ENCODE results near the gene NFIB. TPM values are rescaled to one million over a fixed set of nuclear protein-coding genes. Genes with fewer than 3 reads are reported as not detected.

Gene NFIB
- total and polyA plus RNA-seq, 2 of the 13 experiments (the other 11 are each of a cell fraction or from before 2014, with no cell fraction given): 0.98 to 4.6 TPM

DNA sequence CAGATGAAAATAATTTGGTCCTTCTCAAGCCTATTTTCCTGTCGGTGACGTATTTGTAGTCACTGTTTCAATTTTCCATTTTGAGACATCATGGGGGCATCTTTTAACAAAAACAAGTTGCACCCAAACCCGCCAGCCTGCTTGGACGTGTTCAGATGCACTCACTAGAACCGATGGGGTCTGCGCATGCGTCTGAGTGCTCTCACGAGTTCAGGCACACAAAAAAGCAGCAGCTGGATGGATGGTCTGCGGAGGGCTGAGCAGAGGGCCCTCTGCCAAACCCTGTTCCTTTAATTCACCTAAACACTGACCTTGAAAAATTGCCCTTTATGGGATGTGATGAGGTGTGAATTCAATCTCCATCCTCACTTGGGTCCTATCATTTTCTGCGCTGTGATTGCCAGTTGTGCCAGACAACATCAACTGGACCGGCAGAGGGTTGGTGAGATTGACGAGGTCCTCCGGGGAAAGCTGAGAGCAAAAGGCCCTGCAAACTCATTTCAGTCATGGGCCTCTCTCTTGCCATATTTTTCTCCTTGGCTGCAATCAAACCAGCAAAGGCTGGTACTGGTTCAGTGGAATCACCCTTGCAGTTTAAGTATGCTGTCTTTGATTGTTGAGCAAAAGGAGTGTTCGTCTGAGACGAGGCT, 251.9 kb downstream of the NFIB start:
- BruUV-seq (replicated peaks): no TSS peak
- no peak overlapping the region for H3K4me3 ChIP-seq (replicated peaks in 1 of 3; ENCODE audit: insufficient read depth in 1 of 3, low read depth in 2 of 3, low read length in 3 of 3)
- H3K27me3 ChIP-seq (ENCODE audit: control insufficient read depth in 1 of 2, insufficient read depth in 2 of 2, low read length in 2 of 2): peaks cover 0 to 7% of the 10 kb centered on the region in 2 experiments; a peak in 1 of 5 replicates
- H3K27ac ChIP-seq (ENCODE audit: extremely low read length, insufficient read depth, low read length): no peak overlapping the region
- ATAC-seq (no peak), DNase-seq (ENCODE audit: low spot score) (no peak), FAIRE-seq (no peak)
- no peak overlapping the region for H3K4me2 ChIP-seq (ENCODE audit: low read depth, low read length)
- intact Hi-C loops (cut with micrococcal nuclease; ENCODE audit: unreplicated experiment): no loop called here
- TF ChIP-seq, protein P1, sequence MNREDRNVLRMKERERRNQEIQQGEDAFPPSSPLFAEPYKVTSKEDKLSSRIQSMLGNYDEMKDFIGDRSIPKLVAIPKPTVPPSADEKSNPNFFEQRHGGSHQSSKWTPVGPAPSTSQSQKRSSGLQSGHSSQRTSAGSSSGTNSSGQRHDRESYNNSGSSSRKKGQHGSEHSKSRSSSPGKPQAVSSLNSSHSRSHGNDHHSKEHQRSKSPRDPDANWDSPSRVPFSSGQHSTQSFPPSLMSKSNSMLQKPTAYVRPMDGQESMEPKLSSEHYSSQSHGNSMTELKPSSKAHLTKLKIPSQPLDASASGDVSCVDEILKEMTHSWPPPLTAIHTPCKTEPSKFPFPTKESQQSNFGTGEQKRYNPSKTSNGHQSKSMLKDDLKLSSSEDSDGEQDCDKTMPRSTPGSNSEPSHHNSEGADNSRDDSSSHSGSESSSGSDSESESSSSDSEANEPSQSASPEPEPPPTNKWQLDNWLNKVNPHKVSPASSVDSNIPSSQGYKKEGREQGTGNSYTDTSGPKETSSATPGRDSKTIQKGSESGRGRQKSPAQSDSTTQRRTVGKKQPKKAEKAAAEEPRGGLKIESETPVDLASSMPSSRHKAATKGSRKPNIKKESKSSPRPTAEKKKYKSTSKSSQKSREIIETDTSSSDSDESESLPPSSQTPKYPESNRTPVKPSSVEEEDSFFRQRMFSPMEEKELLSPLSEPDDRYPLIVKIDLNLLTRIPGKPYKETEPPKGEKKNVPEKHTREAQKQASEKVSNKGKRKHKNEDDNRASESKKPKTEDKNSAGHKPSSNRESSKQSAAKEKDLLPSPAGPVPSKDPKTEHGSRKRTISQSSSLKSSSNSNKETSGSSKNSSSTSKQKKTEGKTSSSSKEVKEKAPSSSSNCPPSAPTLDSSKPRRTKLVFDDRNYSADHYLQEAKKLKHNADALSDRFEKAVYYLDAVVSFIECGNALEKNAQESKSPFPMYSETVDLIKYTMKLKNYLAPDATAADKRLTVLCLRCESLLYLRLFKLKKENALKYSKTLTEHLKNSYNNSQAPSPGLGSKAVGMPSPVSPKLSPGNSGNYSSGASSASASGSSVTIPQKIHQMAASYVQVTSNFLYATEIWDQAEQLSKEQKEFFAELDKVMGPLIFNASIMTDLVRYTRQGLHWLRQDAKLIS (CRISPR knock-in tag; IDR thresholded peaks at IDR 0.05): no peak
- TF ChIP-seq CREB1 (IDR thresholded peaks at IDR 0.05): peak; percentile 47; the same call in 1 of the 2 replicates
- no peak for TF ChIP-seq CREB1 (CRISPR knock-in tag; IDR thresholded peaks at IDR 0.05)
- TF ChIP-seq SNAI1 (CRISPR knock-in tag; IDR thresholded peaks at IDR 0.05; ENCODE audit: borderline replicate concordance): no peak
- POLR2A ChIA-PET: no interaction called here
- no peaks in the 10 kb centered on the region for H3K4me1 ChIP-seq (ENCODE audit: insufficient read depth, low read length)
- WGBS (ENCODE audit: low lambda C conversion rate): 24% methylated on average over 15 of the region's 15 CpGs
- no peaks in the 10 kb centered on the region for H3K79me2 ChIP-seq (ENCODE audit: insufficient read depth, low read length)
- no peak overlapping the region for H2AFZ ChIP-seq (ENCODE audit: low read length)
- CTCF ChIA-PET (ENCODE audit: low intra/inter-chr PET ratio, low total read pairs): no interaction called here
- in situ Hi-C loops (cut with HindIII; ENCODE audit: extremely low pct_ligation_motif_present, low pct_unique_long_range_greater_than_20kb): no loop called here
- H4K20me1 ChIP-seq (ENCODE audit: insufficient read depth, low read length): no peaks in the 10 kb centered on the region
- no peaks in the 10 kb centered on the region for H3K36me3 ChIP-seq (replicated peaks in 1 of 2; ENCODE audit: control insufficient read depth in 1 of 2, insufficient read depth in 2 of 2, low read length in 2 of 2)
- no peak overlapping the region for H3K9ac ChIP-seq (ENCODE audit: insufficient read depth, low read depth, low read length)
- H3K9me3 ChIP-seq (ENCODE audit: low read length): no peaks in the 10 kb centered on the region

DNA sequence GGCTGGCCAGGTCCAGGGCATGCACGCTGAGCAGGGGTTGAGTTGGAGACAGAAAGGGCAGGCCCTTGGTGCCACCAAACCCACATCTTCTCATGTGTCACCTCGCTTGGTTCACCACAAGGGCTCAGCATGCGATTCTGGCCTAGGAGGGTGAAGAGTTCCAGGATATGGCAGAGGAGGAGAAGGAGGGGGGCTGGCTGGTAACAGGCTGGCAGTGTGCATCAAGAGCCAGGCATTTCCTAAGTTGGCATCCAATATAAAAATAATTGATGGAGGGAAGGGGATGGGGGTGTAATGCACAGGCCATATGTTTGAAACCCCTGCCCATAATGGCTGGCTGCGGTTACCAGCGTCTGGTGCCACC, 255.6 kb downstream of the NFIB start:
- 20% methylated on average over 5 of the region's 5 CpGs for WGBS (ENCODE audit: low lambda C conversion rate)
- no peak overlapping the region for H2AFZ ChIP-seq (ENCODE audit: low read length)
- DNase-seq (ENCODE audit: low spot score): no peak
- POLR2A ChIA-PET: no interaction called here
- ATAC-seq: no peak
- no peak overlapping the region for H3K4me2 ChIP-seq (ENCODE audit: low read depth, low read length)
- H3K4me3 ChIP-seq (replicated peaks in 1 of 3; ENCODE audit: insufficient read depth in 1 of 3, low read depth in 2 of 3, low read length in 3 of 3): no peak overlapping the region
- peaks cover 0 to 7% of the 10 kb centered on the region in 2 experiments; a peak in 1 of 5 replicates for H3K27me3 ChIP-seq (ENCODE audit: control insufficient read depth in 1 of 2, insufficient read depth in 2 of 2, low read length in 2 of 2)
- FAIRE-seq: no peak
- intact Hi-C loops (cut with micrococcal nuclease; ENCODE audit: unreplicated experiment) (no loop called here), in situ Hi-C loops (cut with HindIII; ENCODE audit: extremely low pct_ligation_motif_present, low pct_unique_long_range_greater_than_20kb) (no loop called here)
- H3K36me3 ChIP-seq (replicated peaks in 1 of 2; ENCODE audit: control insufficient read depth in 1 of 2, insufficient read depth in 2 of 2, low read length in 2 of 2): no peaks in the 10 kb centered on the region
- no peaks in the 10 kb centered on the region for H3K9me3 ChIP-seq (ENCODE audit: low read length)
- H3K4me1 ChIP-seq (ENCODE audit: insufficient read depth, low read length): no peaks in the 10 kb centered on the region
- no peaks in the 10 kb centered on the region for H4K20me1 ChIP-seq (ENCODE audit: insufficient read depth, low read length)
- H3K79me2 ChIP-seq (ENCODE audit: insufficient read depth, low read length): no peaks in the 10 kb centered on the region
- no TSS peak for BruUV-seq (replicated peaks)
- H3K27ac ChIP-seq (ENCODE audit: extremely low read length, insufficient read depth, low read length): no peak overlapping the region
- H3K9ac ChIP-seq (ENCODE audit: insufficient read depth, low read depth, low read length): no peak overlapping the region
- CTCF ChIA-PET (ENCODE audit: low intra/inter-chr PET ratio, low total read pairs): no interaction called here
- TF ChIP-seq ZNF709 (CRISPR knock-in tag; IDR thresholded peaks at IDR 0.05): no peak
- no peak for TF ChIP-seq TCF7 (IDR thresholded peaks at IDR 0.05; ENCODE audit: low read depth)
- no peak for TF ChIP-seq ELF3 (CRISPR knock-in tag; IDR thresholded peaks at IDR 0.05)
- TF ChIP-seq ZNF572 (CRISPR knock-in tag; IDR thresholded peaks at IDR 0.05): no peak
- TF ChIP-seq, protein P2, sequence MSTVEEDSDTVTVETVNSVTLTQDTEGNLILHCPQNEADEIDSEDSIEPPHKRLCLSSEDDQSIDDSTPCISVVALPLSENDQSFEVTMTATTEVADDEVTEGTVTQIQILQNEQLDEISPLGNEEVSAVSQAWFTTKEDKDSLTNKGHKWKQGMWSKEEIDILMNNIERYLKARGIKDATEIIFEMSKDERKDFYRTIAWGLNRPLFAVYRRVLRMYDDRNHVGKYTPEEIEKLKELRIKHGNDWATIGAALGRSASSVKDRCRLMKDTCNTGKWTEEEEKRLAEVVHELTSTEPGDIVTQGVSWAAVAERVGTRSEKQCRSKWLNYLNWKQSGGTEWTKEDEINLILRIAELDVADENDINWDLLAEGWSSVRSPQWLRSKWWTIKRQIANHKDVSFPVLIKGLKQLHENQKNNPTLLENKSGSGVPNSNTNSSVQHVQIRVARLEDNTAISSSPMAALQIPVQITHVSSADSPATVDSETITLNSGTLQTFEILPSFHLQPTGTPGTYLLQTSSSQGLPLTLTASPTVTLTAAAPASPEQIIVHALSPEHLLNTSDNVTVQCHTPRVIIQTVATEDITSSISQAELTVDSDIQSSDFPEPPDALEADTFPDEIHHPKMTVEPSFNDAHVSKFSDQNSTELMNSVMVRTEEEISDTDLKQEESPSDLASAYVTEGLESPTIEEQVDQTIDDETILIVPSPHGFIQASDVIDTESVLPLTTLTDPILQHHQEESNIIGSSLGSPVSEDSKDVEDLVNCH (CRISPR knock-in tag; IDR thresholded peaks at IDR 0.05): no peak
- TF ChIP-seq, protein P3, sequence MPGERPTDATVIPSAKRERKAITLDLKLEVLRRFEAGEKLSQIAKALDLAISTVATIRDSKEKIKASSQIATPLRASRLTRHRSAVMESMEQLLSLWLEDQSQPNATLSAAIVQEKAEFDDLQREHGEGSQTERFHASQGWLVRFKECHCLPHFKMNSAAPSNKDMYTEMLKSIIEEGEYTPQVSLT (CRISPR knock-in tag; IDR thresholded peaks at IDR 0.05; ENCODE audit: borderline replicate concordance, low read depth): no peak
- no peak for TF ChIP-seq SMAD1 (CRISPR knock-in tag; IDR thresholded peaks at IDR 0.05; ENCODE audit: borderline replicate concordance, low read depth)

All from HepG2 (cell line).